ENCODE data around the gene PSMD9.
"Not testable (repeated sequence)": the region's sequence is repeated elsewhere in the genome, so short reads cannot be mapped to it uniquely, and the experiment has no call there.

PSMD9 gene, protein sequence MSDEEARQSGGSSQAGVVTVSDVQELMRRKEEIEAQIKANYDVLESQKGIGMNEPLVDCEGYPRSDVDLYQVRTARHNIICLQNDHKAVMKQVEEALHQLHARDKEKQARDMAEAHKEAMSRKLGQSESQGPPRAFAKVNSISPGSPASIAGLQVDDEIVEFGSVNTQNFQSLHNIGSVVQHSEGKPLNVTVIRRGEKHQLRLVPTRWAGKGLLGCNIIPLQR

DNA sequence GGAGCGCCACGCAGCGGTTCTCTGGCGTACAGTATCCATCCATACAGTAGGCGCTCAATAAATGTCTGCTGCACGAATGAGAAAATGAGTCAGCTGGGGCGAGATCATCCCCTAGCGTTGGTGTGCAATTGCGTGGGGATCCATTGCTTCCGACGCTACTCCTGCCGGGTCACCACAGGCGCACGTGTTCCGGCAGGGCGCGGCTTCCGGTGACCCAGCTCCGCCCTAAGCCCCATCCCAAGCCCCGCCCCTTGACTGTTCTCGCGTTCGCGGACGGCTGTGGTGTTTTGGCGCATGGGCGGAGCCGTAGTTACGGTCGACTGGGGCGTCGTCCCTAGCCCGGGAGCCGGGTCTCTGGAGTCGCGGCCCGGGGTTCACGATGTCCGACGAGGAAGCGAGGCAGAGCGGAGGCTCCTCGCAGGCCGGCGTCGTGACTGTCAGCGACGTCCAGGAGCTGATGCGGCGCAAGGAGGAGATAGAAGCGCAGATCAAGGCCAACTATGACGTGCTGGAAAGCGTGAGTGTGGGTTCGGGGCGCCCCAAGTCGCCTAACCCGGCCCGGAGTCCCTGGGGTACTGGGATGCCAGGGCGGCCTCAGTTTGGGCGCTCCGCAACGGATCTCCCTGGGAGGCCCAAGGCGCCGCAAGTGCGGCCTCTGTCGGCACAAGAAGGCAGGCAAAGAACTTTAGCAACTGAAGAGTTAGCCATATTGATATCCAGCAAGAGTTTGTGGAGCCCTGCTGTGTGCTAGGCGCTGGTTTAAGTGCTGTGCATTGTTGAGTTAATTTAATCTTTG lies at the start of gene PSMD9:
Gene PSMD9 (plus strand): TSS at position 313 of the 796 bp plus-strand sequence. CDS start 67 bp downstream, at position 380.
- DNase-seq: peak; percentile 96 to 98

DNA sequence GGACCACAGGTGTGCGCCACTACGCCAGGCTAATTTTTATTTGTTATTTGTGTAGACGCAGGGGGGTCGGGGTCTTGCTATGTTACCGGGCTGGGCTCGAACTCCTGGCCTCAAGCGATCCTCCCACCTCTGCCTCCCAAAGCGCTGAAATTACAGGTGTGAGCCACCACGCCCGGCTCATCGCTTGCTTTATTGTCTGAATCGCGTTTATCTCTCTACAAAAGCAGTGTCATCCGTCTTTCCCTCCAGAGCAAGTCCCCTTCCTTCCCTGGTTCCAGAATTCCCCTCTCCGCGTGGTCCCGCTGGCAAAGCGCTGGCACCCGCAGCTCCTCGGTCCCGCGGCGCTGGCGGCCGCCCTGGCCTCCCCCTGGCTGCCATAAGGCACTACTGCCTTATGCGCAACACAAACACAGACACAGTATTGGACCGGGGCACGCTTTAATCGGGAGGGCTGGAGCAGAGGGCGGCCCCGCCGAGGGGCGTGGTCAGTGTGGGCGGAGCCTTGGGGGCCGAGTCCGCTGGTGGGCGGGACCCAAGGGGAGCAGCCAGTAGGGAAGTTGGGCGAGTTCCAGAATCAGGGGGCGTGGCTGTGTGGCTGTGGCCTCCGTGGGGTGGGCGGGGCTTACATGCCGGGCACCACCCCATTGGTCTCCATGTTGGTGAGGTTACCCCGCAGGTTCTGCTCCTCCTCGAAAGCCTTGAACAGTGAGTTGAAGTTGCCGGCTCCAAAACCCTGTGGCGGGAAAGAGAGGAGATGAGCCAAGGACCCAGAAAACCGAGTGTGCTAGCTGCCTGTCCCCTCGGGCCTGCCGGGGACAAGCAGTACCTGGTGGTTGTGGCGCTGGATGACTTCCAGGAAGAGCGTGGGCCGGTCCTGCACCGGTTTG lies 49.2 kb upstream of the PSMD9 start:
- DNase-seq: peak; percentile 99

DNA sequence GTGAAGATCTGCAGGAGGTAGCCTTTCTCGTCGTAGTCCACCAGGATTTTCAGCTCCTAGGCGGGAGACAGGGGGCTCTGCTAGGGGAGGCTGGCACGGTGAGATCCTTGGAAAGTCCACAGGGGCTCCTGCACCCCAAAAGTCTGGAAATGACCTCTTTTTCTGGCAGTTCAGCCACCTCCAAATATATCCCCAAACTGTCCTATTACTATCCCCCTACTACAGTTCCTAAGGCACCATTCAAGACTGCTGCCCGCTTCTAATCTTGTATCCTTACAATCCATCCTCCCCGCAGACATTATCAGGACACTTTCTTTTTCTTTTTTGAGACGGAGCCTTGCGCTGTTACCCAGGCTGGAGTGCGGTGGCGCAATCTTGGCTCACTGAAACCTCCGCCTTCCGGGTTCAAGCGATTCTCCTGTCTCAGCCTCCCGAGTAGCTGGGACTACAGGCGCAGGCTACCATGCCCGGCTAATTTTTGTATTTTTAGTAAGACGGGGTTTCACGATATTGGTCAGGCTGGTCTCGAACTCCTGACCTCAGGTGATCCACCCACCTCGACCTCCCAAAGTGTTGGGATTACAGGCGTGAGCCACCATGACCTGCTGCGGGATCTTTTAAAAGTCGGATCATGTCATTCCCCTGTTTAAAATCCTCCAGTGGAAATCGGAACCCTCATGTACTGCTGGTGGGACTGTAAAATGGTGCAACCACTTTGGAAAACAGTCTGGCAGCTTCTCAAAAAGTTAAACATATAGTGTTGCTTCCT lies 48.4 kb upstream of the PSMD9 start:
- DNase-seq: no peak

DNA sequence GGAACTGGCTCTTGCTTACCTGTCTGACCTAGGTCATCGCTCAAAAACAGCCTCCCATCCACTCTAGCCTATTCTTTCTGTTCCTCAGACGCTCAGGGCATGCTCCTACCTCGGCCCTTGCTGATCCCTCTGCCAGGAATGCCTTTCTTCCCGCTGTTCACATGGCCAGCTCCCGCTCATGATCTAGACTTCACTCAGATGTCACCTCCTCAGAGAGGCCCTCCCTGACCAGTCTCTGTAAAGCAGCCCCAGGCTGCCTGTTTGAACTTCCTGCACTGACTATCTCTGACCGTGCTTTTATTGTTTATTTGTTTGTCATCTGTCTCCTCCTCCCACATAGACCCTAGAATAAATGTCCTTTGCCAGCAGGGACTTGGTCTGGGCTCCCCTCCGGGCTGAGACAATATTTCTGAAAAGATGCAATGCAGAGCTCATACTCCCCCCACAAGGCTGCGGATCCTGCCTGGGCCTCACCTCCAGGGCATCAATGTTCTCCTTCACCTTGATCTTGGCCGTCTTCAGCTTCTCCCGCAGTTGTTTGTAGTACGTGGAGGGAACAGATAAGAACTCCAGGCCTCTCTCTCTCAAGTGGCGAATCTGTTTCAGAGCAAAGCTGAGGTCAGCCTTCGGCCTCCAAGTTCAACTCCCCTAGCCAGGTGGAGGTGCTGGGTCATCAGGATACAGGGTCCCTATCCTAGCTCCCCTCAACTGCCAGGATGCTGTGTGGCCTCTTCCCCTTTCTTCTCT lies 45.2 kb upstream of the PSMD9 start:
- no peak for DNase-seq

DNA sequence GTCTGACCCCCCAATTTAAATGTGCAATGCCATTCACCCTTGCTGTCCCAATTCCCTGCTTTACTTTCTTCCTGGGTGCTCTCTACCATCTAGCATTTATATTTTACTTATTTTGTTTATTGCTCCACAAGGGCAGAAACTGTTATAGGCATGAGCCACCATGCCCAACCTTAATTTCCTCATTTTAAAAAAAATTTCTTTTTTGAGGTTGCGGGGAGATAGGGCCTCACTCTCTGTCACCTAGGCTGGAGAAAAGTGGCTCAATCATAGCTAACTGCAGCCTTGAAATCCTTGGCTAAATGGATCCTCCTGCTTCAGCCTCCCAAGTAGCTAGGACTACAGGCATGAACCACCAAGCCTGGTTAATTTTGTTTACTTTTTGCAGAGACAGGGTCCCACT lies 42.9 kb upstream of the PSMD9 start:
- no peak for DNase-seq

DNA sequence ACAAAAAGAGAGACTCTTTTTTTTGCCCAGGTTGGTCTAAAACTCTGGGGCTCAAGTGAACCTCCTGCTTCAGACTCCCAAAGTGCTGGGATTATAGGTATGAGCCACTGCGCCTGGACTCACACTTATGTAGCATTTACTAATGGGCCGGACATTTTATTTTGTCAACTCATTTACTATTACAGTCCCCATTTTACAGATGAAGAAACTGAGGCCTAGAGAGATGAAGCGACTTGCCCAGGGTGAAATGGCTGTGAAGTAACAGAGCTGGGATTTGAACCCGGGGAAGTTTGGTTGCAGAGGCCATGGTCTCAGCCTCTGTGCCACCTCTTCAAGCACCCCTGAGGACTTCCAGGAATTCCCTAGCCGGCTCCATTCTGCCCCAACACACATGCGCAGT lies 39.4 kb upstream of the PSMD9 start:
- DNase-seq: no peak

DNA sequence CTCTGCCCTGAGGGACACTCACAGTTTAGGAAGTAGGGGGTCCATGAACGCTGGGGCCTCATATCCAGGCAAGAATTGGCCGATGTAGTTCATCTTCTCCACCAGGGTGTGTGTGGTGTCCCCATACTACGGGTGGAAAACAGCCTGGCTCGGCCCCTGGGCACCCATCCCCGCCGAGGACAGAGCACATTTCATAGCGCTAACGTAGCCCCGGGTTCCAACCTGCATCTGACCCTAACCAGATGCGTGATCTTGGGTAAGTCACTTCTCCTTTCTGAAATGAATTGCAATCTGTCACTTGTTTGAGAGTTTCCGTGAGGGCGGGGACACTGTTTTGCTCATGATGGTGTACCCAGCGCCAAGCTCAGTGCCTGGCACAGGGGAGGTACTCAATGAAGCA lies 38.9 kb upstream of the PSMD9 start:
- DNase-seq: peak in 1 of 2 donors; percentile 15

DNA sequence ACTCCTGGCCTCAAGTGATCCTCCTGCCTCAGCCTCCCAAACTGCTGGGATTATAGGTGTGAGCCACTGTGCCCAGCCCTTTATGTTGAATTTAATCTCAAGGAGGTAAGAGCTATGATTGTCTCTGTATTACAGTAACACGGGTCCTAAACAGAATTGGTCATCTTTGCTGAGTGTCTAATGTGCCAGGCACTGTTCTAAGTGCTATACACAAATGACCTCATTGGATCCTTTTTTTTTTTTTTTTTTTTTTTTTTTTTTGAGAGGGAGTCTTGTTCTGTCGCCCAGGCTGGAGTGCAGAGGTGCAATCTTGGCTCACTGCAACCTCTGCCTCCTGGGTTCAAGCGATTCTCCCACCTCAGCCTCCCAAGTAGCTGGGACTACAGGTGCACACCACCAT lies 36.2 kb upstream of the PSMD9 start:
- DNase-seq: not testable (repeated sequence)

DNA sequence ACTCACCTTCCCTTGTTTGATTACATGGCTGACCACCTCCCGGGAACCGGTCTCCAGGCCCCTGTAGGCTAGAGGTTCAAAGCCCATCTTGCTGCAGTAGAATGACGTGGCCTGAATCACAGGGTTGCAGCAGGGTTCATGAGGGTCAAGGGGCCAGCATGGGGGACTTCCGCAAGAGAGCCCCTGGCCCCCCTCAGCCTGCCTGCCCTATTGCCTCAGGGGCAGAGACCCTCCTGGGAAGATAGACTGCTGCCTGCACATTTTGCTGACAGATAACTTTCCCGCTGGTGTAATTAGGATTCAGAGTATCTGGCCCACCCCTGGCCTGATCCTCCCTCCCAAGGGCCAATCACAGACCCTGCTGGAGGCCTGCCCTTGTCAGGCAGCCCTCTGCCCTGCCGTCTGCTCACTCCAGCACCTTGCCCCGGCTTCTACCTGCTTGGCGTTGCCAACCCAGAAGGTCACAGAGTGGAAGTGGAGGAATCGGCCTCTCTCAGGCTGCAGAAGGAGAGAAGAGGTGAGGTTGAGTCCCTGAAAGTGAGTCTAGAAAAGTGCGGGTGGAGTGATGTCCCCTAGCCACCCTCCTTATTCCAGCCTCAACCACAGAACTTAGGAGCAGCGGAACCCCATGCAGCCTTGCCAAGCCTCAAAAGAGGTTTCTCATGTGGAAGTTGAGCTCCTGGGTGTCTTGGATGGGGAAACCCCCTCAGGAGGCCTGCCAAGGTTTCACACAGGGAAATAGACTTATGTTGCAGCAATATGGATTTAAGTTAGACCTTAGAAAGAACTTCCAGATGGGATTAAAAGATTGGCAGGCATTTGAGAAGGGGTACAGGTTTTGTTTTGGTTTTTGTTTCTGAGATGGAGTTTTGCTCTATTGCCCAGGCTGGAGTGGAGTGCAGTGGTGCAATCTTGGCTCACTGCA lies 31.0 kb upstream of the PSMD9 start:
- no peak for DNase-seq

DNA sequence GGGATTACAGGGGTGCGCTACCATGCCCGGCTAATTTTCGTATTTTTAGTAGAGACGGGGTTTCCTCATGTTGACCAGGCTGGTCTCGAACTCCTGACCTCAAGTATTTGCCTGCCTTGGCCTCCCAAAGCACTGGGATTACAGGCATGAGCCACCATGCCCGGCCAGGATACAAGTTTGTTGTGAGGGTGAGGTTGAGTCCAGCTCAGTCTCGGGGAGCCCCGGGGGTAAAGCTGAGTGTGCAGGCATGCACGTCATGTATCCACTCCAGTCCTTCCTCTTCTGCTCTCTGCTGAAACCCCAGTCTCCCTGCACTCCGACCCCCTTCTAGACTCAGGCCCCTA lies 30.3 kb upstream of the PSMD9 start:
- DNase-seq: no peak

DNA sequence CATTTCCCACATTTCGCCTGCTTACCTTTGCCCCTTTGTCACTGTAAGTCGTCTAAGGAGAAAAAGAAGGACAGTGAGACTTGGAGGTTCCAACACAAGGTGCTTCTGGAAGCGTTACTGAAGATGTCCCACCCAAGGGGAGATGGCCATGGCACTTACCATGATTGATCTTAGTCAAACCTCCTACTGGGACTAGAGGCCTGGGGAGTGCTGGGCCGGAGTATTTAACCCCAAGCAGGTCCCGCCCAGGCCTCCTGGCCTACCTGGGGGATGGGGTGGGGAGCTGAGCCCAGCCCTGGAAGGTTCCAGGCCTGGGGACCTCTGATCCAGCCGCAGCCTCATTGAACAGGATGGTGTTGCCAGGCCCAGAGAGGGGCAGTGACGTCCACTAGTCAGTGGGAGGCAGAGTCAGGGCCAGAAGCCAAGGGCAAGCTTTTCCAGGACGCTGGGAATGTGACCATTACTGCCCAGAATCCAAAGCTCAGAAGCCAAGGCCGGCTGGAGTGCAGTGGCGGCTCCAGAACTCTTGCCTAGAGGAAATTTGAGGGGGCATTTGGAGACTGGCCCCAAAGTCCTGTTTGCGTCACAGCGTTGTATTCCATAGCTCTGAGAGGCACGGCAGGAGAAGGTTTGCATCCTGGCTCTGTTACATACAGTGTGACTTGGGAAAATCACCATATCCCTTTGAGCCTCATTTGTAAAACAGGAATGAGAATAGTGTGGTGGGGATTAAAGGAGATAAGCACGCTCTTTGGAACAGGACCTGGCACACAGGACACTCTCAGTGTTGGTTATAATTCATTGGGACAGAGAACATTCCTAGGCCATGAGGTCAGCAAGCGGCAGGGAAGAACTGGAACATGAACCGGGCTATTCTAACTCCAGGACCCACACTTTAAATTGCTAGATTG lies 29.7 kb upstream of the PSMD9 start, which contains the start of gene HPD:
Gene HPD (minus strand): TSS at position 198 of the 911 bp plus-strand sequence. CDS start 36 bp downstream, at position 162.
- no peak for DNase-seq

DNA sequence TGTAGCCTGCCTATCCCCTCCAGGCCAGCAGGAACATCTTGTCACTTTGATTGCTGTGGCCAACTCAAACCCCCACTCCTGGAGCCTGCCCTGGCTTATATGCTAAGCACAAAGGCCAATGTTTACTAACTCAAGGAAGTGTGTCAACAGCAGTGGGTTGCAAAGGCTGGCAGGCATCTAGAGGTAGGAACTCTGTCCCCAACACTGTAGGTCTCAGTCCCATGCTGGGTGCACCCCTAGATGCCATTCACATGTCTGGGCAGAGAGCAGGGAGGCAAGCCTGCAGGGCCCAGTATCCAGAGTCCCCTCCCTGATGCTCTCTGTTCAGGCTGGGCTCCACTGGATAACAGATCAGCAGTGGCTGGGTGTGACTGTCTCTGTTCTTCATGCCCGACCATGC lies 28.3 kb upstream of the PSMD9 start:
- no peak for DNase-seq

DNA sequence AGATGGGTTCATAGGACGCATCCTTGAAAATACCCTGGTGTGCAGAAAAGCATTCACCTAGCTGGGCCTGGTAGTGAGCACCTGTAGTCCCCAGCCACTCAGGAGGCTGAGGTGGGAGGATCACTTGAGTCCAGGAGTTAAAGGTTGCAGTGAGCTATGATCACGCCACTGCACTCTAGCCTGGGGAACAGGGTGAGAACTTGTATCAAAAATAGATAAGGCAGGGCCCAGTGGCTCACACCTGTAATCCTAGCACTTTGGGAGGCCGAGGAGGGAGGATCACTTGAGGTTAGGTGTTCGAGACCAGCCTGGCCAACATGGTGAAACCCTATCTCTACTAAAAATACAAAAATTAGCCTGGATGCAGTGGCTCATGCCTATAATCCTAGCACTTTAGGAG lies 27.9 kb upstream of the PSMD9 start:
- not testable (repeated sequence) for DNase-seq

DNA sequence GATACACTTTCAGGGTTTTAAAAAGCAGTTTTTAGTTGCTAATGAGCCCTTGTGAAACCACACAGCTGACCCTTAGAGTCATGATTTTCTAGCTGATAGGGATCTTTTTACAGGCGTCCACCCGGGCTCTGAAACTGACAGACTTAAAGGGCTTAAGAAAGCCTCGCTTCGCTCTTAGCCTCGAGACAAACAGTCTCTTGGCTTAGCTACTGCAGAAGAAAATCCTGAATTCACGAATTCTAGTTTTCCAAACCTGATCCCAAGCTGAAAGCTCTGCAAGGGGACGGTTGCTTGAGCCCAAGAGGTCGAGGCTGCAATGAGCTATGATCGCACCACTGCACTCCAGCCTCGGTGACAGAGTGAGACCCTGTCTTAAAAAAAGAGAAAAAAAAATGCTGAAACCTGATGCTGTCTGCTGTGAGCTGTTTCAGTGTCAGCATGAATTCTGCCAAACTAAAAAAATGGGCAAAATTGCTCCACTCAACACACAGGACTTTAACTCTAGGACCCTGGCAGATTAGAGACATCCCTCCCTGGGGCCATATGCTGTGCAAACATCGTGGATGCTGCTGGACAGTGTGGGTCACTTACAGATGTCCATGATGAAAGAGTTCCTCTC lies 26.8 kb upstream of the PSMD9 start:
- DNase-seq: no peak

DNA sequence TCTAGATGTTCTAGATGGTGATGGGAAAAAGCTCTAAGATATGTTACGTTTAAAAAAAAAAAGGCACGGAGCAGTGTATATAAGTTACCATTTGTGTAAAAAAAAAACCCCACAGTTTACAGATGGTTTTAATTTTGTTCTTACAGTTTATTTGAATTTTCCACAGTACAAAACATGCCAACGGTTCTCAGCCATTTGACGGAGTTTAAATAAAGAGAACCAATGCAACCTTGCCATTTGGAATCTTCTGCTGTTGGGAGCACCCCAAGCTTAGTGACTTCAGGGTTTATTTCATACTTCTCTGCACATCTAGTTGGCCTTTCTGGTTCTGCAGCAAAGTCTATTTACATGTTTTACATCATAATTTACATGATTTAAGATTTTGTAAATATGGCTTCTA lies 22.3 kb upstream of the PSMD9 start:
- no peak for DNase-seq

DNA sequence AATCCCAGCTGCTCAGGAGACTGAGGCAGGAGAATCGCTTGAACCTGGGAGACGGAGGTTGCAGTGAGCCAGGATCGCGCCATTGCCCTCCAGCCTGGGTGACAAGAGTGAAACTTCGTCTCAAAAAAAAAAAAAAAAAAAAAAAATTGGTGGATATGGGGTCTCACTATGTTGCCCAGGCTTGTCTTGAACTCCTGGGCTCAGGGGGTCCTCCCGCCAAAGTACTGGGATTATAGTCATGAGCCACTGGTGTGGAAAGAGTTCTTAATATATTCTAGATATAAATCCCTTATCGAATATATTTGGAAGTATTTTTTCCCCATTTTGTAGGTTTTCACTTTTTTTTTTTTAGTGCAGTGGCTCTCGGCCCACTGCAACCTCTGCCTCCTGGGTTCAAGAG lies 19.4 kb upstream of the PSMD9 start:
- DNase-seq: not testable (repeated sequence)

DNA sequence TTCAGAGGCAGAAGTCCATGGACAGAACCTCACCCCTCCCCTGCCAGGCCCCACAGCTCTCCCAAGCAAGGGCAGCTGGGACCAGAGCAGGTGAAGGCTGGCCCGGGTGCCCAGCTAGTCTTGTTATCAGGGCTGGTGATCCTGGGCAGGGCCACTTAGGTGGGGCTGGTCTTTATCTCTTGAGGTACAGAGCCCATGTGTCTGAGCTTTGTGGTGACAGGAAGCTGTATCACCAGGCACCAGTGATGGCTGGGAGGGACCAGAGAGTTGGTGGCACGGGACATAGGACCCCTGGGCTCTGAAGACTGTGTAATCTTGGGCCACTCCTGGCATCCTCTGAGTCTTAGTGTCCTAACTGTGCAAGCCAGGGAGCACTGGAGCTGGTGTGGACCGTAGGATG lies 17.1 kb upstream of the PSMD9 start:
- DNase-seq: no peak

DNA sequence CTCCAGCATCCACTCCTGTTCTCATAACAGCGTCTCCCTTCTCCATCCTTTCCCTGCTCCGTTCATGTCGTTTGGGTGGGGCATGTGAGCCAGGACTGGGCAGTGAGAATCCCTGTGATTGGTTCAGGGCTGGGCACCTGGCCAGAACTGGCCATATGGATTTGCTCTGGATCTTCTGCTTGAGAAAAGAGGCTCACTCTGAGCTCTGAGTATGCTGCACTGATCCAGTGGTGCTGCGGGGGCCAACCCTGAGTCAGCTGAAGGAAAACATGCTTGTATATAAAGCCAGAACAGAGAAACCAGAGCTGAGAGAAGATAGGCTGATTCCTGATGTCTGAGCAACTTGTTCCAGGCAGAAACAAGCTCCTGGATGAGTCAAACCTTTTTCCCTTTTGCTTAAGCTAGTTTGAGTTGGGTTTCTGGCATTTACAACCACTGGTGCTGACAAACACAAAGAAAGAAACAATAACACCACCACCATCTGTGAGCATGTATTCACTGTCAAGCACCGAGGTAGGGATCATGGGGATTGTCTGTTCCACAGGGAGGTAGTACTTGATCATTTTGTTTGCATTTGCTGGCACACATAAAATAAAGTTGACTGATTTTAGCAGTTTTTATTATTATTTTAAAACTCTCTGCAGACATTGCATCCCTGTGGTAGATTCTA lies 15.9 kb upstream of the PSMD9 start:
- no peak for DNase-seq

DNA sequence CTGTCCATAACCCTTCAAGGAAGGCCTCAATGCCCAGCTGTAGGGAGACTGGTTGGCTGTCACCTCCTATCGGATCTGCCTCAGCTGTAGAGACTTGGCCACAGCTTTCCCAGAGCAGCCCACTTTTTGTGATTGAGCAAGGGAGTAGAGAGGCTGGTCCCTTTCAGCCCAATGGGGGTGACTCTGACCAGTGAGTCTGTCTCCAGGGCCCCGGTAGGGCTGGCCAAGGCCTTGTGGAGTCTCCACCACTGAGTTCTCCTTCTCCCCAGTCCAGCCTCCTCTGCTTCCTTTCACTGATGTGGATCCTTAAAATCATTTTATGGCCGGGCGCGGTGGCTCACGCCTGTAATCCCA lies 15.4 kb upstream of the PSMD9 start:
- no peak for DNase-seq
